Astrocyte of the hippocampus (primary cell): ENCODE data around the gene LDOC1.
"Not testable (repeated sequence)": the region's sequence is repeated elsewhere in the genome, so short reads cannot be mapped to it uniquely, and the experiment has no call there.

Source experiments
- DNase-seq: peaks from one replicate; pipeline ENCODE4 v3.0.0; 2011; ENCODE audit warnings: low read depth, low spot score

The LDOC1 gene

GRCh38 chrX:141176586-141177451 is at the start of gene LDOC1:
TSS of gene LDOC1 (minus strand) at chrX:141177129. CDS start at chrX:141177021, 108 bp downstream.
- DNase-seq: peak; percentile 90

GRCh38 chrX:141221611-141222010 is 44.7 kb upstream of the LDOC1 start:
- peak; percentile 5 for DNase-seq

- DNase-seq: peak; percentile 71
Observed at GRCh38 chrX:141220342-141221008, 43.5 kb upstream of the LDOC1 start.

- DNase-seq: no peak
Observed at GRCh38 chrX:141214196-141214595, 37.3 kb upstream of the LDOC1 start.

- no peak for DNase-seq
Observed at GRCh38 chrX:141201962-141202361, 25.0 kb upstream of the LDOC1 start.

GRCh38 chrX:141188573-141188972 is 11.6 kb upstream of the LDOC1 start:
- not testable (repeated sequence) for DNase-seq

GRCh38 chrX:141185366-141185765 is 8.4 kb upstream of the LDOC1 start:
- no peak for DNase-seq

- DNase-seq: no peak
Observed at GRCh38 chrX:141183000-141183399, 6.1 kb upstream of the LDOC1 start.

GRCh38 chrX:141180851-141181250 is 3.9 kb upstream of the LDOC1 start:
- no peak for DNase-seq

GRCh38 chrX:141175786-141176185 is 1.1 kb downstream of the LDOC1 start:
- DNase-seq: peak; percentile 1

- no peak for DNase-seq
Observed at GRCh38 chrX:141164406-141164805, 12.5 kb downstream of the LDOC1 start.

- DNase-seq: no peak
Observed at GRCh38 chrX:141158084-141158483, 18.8 kb downstream of the LDOC1 start.

- DNase-seq: not testable (repeated sequence)
Observed at GRCh38 chrX:141155231-141155630, 21.7 kb downstream of the LDOC1 start.

GRCh38 chrX:141142946-141143345 is 34.0 kb downstream of the LDOC1 start:
- DNase-seq: no peak

- no peak for DNase-seq
Observed at GRCh38 chrX:141133272-141133671, 43.7 kb downstream of the LDOC1 start.

GRCh38 chrX:141127146-141127545 is 49.8 kb downstream of the LDOC1 start:
- no peak for DNase-seq
